Activated CD4-positive, alpha-beta T cell treated with anti-CD3 and anti-CD28 coated beads, Interleukin-2, Interleukin-4, amounts not matched to agents 100 ng/mL and 50 ng/mL, durations not matched to agents 16 hours and 8 hours (primary cell): ENCODE data around the gene COL6A5.
"Not testable (repeated sequence)": the region's sequence is repeated elsewhere in the genome, so short reads cannot be mapped to it uniquely, and the experiment has no call there.

Experiments
- DNase-seq: peaks from one replicate; pipeline ENCODE4 v3.0.0-alpha.2; 2020; ENCODE audit warnings: low spot score

Gene COL6A5

GRCh38 chr3:130389743-130390478, 44.4 kb downstream of the COL6A5 start:
- no peak for DNase-seq

- DNase-seq: no peak
These were observed 46.8 kb downstream of the COL6A5 start for GRCh38 chr3:130392266-130392665.

GRCh38 chr3:130393594-130393993, 48.1 kb downstream of the COL6A5 start:
- DNase-seq: no peak

GRCh38 chr3:130395331-130395730, 49.9 kb downstream of the COL6A5 start:
- DNase-seq: no peak

DNA sequence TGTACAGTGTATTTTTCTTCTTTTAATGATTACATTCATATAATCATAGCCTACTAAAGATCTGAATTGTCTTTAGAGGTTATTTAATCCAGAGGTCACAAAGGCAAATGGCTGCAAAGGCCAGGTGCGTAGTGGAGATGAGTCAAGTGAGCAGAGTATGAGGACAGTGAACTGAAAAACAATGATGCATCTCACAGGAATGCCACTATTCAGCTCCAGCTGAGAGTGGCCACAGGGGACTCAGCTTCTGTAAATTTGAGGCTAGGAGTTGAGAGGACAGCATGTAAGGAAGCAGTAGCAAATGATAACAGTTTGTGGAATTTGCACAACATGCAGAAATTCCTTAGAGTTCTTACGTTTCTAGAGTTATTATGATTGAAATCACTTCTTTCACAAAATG, 50.4 kb downstream of the COL6A5 start:
- no peak for DNase-seq

- no peak for DNase-seq
These were observed 58.9 kb downstream of the COL6A5 start for GRCh38 chr3:130404401-130404800.

GRCh38 chr3:130405956-130406355, 60.5 kb downstream of the COL6A5 start:
- no peak for DNase-seq

DNA sequence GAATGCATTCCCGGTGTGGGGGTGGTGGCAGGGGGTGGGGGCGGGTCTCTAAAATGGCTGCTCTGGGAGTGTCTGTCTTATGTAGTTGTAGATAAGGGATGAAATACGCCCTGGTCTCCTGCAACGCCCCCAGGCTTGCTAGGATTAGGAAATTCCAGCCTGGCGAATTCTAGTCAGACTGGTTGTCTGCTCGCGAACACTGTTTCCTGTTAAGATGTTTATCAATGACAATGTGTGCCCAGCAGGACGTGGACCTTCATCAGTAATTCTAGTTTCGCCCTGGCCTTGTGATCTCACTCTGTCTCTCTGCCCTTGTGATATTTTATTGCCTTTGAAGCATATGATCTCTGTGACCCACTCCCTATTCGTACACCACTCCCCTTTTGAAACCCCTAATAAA, 62.8 kb downstream of the COL6A5 start:
- not testable (repeated sequence) for DNase-seq

DNA sequence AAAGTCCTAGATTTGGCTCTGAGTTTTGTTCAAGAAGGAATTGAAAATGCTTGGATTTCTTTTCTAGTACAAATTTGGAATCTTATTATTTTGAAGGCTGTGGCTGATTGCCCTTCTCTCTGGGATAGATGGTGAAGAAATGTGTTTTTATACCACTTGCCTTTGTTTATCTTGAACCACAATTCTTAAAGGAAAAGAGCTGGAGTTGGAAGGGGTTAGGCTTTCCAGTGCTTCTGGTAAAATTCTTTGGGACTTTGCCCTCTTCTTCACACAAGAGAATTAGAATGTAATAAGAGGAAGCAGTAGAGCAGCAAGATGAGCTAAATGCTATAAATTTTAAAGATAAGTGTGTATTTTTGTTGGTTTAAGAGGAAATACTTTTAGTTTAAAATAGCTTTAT, 65.8 kb downstream of the COL6A5 start:
- DNase-seq: no peak

- no peak for DNase-seq
These were observed 67.6 kb downstream of the COL6A5 start for GRCh38 chr3:130412991-130413560.

GRCh38 chr3:130414457-130414856, 69.0 kb downstream of the COL6A5 start:
- DNase-seq: no peak

- no peak for DNase-seq
These were observed 75.0 kb downstream of the COL6A5 start for GRCh38 chr3:130420466-130420865.

DNA sequence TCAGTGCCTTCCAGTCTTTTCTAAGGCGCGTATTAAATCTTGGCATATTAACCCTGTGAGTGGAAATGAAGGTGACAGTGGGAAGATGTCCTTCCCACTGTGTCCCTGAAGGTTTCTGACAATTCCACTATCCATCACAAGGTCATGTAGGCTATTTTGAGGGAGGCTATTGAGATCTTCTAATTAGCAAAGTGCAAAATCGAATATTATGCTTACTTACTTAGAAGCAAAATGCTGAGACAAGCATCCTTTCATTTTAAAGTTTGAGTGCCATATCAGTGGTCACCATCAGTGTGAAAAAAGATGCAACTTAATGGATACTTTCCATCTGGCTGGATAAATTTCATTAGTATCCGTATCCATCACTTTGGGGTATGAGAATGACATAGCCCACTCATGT, 77.6 kb downstream of the COL6A5 start:
- DNase-seq: no peak

- DNase-seq: no peak
These were observed 79.4 kb downstream of the COL6A5 start for GRCh38 chr3:130424837-130425236.

DNA sequence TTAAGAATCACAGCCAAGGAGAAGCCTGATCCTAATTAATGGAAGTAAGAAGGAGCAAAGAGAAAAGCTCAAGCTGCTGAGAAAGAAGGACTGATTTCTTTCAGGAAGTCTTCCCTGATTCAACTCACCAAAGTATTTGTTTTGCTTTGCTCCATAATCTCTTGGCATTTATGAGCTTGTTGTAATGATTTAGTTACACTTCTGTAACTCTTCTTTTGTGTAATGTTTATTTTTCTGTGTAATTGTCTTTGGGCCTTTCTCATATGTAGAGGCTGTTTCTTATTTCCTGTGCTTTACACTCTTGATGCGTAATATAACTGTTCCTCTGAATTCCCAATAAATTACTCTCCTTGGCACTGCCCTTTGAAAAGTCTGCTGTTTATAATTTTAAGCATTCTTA, 80.0 kb downstream of the COL6A5 start:
- DNase-seq: no peak

GRCh38 chr3:130426206-130426605, 80.7 kb downstream of the COL6A5 start:
- DNase-seq: no peak

DNA sequence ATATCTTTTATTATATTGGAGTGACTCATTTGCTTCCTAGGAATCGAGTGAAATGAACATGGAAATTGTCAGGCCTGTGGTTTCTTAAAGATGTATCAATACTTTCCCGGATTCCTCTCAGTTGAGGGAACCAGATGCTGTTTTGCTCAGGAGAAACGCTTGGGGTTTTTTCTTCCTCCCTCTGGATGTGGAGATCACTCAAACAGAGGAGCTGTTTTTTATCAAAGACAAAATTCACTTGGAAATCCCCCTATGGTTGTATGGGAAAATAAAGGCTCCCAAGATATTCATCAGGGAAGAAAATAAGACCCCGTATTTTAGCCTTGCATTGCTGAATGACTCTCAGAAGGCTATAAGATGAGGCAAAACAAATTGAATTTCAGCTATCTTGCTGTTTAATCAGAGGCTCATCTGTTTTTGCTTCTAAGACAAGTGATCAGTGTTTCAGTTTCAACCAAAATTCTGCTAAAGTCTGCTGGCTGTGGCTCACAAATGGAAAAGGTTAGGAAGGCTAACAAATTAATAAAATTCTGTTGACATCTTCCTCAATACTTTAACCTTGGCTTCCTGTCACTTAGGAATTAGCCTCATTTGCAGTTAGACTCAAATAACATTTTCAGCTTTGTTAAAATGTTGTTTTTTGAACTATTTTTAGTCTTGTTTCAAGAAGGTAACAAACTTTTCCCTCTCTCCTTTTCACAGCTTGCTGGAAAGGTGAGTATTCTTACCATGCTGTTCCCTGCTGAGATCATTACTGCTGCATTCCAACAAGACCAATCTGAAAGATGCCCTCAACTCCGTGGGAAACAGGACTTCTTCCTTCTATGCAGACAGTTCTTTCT, 83.6 kb downstream of the COL6A5 start:
- DNase-seq: no peak

DNA sequence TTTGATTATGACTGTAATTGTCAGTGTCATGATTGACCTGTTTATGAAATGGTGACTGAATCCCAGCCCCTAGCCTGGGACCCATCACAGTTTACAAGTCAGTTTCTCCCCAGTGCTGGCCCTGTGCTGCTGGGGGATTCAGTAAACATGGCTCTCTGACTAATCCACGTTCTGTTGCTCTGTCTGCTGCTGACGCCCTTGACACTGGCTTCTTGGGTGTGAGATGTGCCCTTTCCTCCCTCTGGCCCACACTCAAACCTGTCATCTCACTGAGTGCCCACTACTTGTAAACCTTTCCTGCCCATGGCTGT, 84.2 kb downstream of the COL6A5 start:
- no peak for DNase-seq

GRCh38 chr3:130430266-130430665, 84.8 kb downstream of the COL6A5 start:
- no peak for DNase-seq

- DNase-seq: not testable (repeated sequence)
These were observed 86.6 kb downstream of the COL6A5 start for GRCh38 chr3:130432086-130432485.

GRCh38 chr3:130433306-130433705, 87.8 kb downstream of the COL6A5 start:
- DNase-seq: no peak

- no peak for DNase-seq
These were observed 96.8 kb downstream of the COL6A5 start for GRCh38 chr3:130442284-130442683.

DNA sequence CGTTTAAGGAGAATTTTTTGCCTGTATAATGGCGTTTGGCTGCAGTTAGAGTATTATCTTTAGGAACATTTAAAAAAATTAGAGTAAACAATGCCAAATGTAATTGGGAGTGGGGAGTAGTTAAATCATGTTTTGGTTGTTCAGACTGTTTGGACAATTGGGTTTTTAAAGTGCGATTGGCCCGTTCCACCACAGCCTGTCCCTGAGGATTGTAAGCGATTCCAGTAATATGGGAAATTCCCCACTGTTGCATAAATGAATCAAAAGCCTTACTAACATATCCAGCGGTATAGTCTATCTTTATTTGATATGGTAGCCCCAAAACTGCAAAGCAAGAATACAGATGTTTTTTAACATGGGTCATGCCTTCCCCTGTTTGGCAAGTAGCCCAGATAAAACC, 101.4 kb downstream of the COL6A5 start:
- DNase-seq: not testable (repeated sequence)
